Measurements from ENCODE around the gene COPS8. TPM values are rescaled to one million over a fixed set of nuclear protein-coding genes. Genes with fewer than 3 reads are reported as not detected.

The COPS8 gene
- total and polyA plus RNA-seq, 2 of the 4 experiments (the other 2 are of a cell fraction) = 47.0 to 64.9 TPM

- dilution Hi-C loops (cut with HindIII; ENCODE audit: low sequenced_read_pairs, unreplicated experiment) (no loop called here), intact Hi-C loops (cut with micrococcal nuclease) (loop anchor here (1.0 to 10.0 kb wide), 2 partner anchors 719 to 1297 kb away; no protein-coding TSS in a partner anchor), in situ Hi-C loops (cut with MboI; ENCODE audit: low sequenced_read_pairs) (no loop called here)
- no peak overlapping the region for H3K23ac ChIP-seq (ENCODE audit: low read depth, low read length)
- no peak overlapping the region for H4K5ac ChIP-seq (ENCODE audit: low read depth, low read length)
- H2AK9ac ChIP-seq (replicated peaks; ENCODE audit: low read depth, low read length, poor library complexity) = peak overlapping the region; percentile 5
- H3K9me3 ChIP-seq (ENCODE audit: control insufficient read depth, insufficient read depth, low read length) = no peaks in the 10 kb centered on the region
- no peaks in the 10 kb centered on the region for H3K27me3 ChIP-seq (ENCODE audit: control insufficient read depth, insufficient read depth, low read length)
- 0 out of 2 replicates have a peak overlapping the region, but pooled peaks have one; percentile 16 for H3K56ac ChIP-seq (ENCODE audit: extremely low read depth, insufficient read depth, low read length)
- H4K91ac ChIP-seq (ENCODE audit: insufficient read depth, low read depth, low read length) = no peak overlapping the region
- H3K79me1 ChIP-seq (ENCODE audit: low read depth in 1 of 2, low read length in 2 of 2) = peaks cover 0 to 9% of the 10 kb centered on the region in 2 experiments; a peak in 2 of 4 replicates
- no peak overlapping the region for H3K14ac ChIP-seq (replicated peaks; ENCODE audit: low read depth, low read length)
- peaks cover 20% of the 10 kb centered on the region for H3K4me1 ChIP-seq (ENCODE audit: control insufficient read depth, insufficient read depth, low read length)
- no peak overlapping the region; the same call in 1 of the 2 replicates for H2BK20ac ChIP-seq (ENCODE audit: low read depth, low read length)
- peak overlapping the region; percentile 74; the same call in 1 of the 2 replicates for H2AK5ac ChIP-seq (ENCODE audit: low read depth, low read length)
- TF ChIP-seq, protein P1, sequence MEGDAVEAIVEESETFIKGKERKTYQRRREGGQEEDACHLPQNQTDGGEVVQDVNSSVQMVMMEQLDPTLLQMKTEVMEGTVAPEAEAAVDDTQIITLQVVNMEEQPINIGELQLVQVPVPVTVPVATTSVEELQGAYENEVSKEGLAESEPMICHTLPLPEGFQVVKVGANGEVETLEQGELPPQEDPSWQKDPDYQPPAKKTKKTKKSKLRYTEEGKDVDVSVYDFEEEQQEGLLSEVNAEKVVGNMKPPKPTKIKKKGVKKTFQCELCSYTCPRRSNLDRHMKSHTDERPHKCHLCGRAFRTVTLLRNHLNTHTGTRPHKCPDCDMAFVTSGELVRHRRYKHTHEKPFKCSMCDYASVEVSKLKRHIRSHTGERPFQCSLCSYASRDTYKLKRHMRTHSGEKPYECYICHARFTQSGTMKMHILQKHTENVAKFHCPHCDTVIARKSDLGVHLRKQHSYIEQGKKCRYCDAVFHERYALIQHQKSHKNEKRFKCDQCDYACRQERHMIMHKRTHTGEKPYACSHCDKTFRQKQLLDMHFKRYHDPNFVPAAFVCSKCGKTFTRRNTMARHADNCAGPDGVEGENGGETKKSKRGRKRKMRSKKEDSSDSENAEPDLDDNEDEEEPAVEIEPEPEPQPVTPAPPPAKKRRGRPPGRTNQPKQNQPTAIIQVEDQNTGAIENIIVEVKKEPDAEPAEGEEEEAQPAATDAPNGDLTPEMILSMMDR (conservative IDR thresholded peaks at IDR 0.05; ENCODE audit: low read depth, low read length) = peak; percentile 90
- peak; percentile 83 for TF ChIP-seq RAD21 (IDR thresholded peaks at IDR 0.05; ENCODE audit: low read length)
- TF ChIP-seq SMC3 (IDR thresholded peaks at IDR 0.05; ENCODE audit: low read depth, low read length) = peak; percentile 76
- no peak for TF ChIP-seq CEBPB (IDR thresholded peaks at IDR 0.05; ENCODE audit: low read depth, low read length)
- no peak for TF ChIP-seq MAFK (IDR thresholded peaks at IDR 0.05; ENCODE audit: low read depth, low read length)
- BruUV-seq (replicated peaks) = no TSS peak
- peak; percentile 61 for DNase-seq
- peaks cover 31% of the 10 kb centered on the region for H3K9me1 ChIP-seq (ENCODE audit: insufficient read depth, low read length)
- H2BK15ac ChIP-seq (ENCODE audit: low read depth, low read length) = no peak overlapping the region
- ATAC-seq (ENCODE audit: low read depth) = 0 out of 2 replicates have a peak, but pooled peaks have one; percentile 21
- H2AFZ ChIP-seq (replicated peaks; ENCODE audit: low read length, poor library complexity) = peak overlapping the region; percentile 59
- H4K8ac ChIP-seq (ENCODE audit: low read depth in 2 of 2, low read length in 2 of 2) = no peak overlapping the region
- no peak overlapping the region for H3K4me2 ChIP-seq (ENCODE audit: low read depth, low read length)
- H2BK5ac ChIP-seq (ENCODE audit: low read depth, low read length, poor library complexity, severe bottlenecking) = no peak overlapping the region
- H3K4me3 ChIP-seq (ENCODE audit: insufficient read depth, low read depth, low read length) = no peak overlapping the region
- H3K18ac ChIP-seq (ENCODE audit: low read depth, low read length) = no peak overlapping the region
- POLR2A ChIA-PET (ENCODE audit: unreplicated experiment) = no interaction called here
- H3K4ac ChIP-seq (ENCODE audit: low read depth, low read length) = peak overlapping the region; percentile 68; the same call in 1 of the 2 replicates
- CTCF ChIA-PET = no interaction called here
- H4K20me1 ChIP-seq (ENCODE audit: insufficient read depth, low read length) = peaks cover 4% of the 10 kb centered on the region; the same call in 1 of the 2 replicates
- peak overlapping the region; percentile 32 for H2BK120ac ChIP-seq (ENCODE audit: low read depth, low read length)
- H3K9ac ChIP-seq (ENCODE audit: low read depth, low read length) = no peak overlapping the region
- H3K27ac ChIP-seq (ENCODE audit: insufficient read depth, low read length) = no peak overlapping the region
- H3K36me3 ChIP-seq (ENCODE audit: control insufficient read depth, insufficient read depth, low read length) = no peaks in the 10 kb centered on the region
- 84% methylated on average over 16 of the region's 24 CpGs; no CpG with 5 or more reads in 1 of the 2 experiments for whole genome bisulfite sequencing, 2 experiments (ENCODE audit: extremely low coverage in 2 of 2, insufficient read length in 1 of 2)
Measured at GRCh38 chr2:237072067-237072931, 13.4 kb upstream of the COPS8 start.
